Ishikawa (cell line): ENCODE data around the gene HUS1B.

ENCODE experiments used
- CEBPB ChIP-seq: IDR thresholded peaks from 2 replicates; pipeline ENCODE4 v1.6.1; 2012
- EP300 ChIP-seq: IDR thresholded peaks from 2 replicates; pipeline ENCODE4 v1.6.1; 2012; ENCODE audit warnings: borderline replicate concordance
- FOXM1 ChIP-seq: IDR thresholded peaks from 2 replicates; pipeline ENCODE4 v1.6.1; 2012; ENCODE audit warnings: low read depth, borderline replicate concordance

- TF ChIP-seq FOXM1: no peak
- no peak for TF ChIP-seq EP300
- TF ChIP-seq CEBPB: no peak
These were observed 14.1 kb downstream of the HUS1B start for GRCh38 chr6:642805-643204.
